ENCODE results near the gene AMIGO2. TPM values are rescaled to one million over a fixed set of nuclear protein-coding genes. Genes with fewer than 3 reads are reported as not detected.

The AMIGO2 gene
- total and polyA plus RNA-seq, 10 donors: 6.7 to 27.1 (median 18.0) TPM

GRCh38 chr12:47068539-47068938, 11.2 kb downstream of the AMIGO2 start:
- Histone ChIP-seq H3K27ac (no peak overlapping the region), H3K4me3 (no peak overlapping the region), H3K27me3 (replicated peaks in 1 of 7) (no peaks in the 10 kb centered on the region), H3K36me3 (no peaks in the 10 kb centered on the region), H3K9me3 (no peaks in the 10 kb centered on the region), H3K4me1 (no peaks in the 10 kb centered on the region)
- no peak for DNase-seq
- 84 to 95% (median 89%) methylated on average over 4 to 6 of the region's 6 CpGs for WGBS, 5 donors
- no peak for TF ChIP-seq POLR2A (IDR thresholded peaks at IDR 0.05)
- TF ChIP-seq POLR2AphosphoS5 (IDR thresholded peaks at IDR 0.05): no peak
- TF ChIP-seq CTCF (IDR thresholded peaks at IDR 0.05 in 8 of 11, conservative IDR thresholded peaks at IDR 0.05 in 3 of 11): no peak
- intact Hi-C loops (cut with DNase I; ENCODE audit: low total_unique reads): no loop called here

GRCh38 chr12:47067771-47068431, 11.9 kb downstream of the AMIGO2 start:
- Histone ChIP-seq H3K27me3 (replicated peaks in 1 of 7) (no peaks in the 10 kb centered on the region), H3K4me3 (no peak overlapping the region), H3K27ac (no peak overlapping the region), H3K4me1 (no peaks in the 10 kb centered on the region), H3K36me3 (no peaks in the 10 kb centered on the region), H3K9me3 (no peaks in the 10 kb centered on the region)
- WGBS, 5 donors: 77 to 86% (median 82%) methylated on average over 5 of the region's 5 CpGs
- intact Hi-C loops (cut with DNase I; ENCODE audit: low total_unique reads): no loop called here
- TF ChIP-seq POLR2A (IDR thresholded peaks at IDR 0.05) (no peak), CTCF (IDR thresholded peaks at IDR 0.05 in 8 of 11, conservative IDR thresholded peaks at IDR 0.05 in 3 of 11) (no peak), POLR2AphosphoS5 (IDR thresholded peaks at IDR 0.05) (no peak)
- no peak for DNase-seq

- intact Hi-C loops (cut with DNase I; ENCODE audit: low total_unique reads): no loop called here
- no peak for DNase-seq
- TF ChIP-seq POLR2A (IDR thresholded peaks at IDR 0.05) (no peak), POLR2AphosphoS5 (IDR thresholded peaks at IDR 0.05) (no peak), CTCF (IDR thresholded peaks at IDR 0.05 in 8 of 11, conservative IDR thresholded peaks at IDR 0.05 in 3 of 11) (no peak)
- H3K27me3 ChIP-seq (replicated peaks in 1 of 7): no peaks in the 10 kb centered on the region
- no peak overlapping the region for H3K27ac ChIP-seq
- no peak overlapping the region for H3K4me3 ChIP-seq
- H3K4me1 ChIP-seq: no peaks in the 10 kb centered on the region
- H3K36me3 ChIP-seq: no peaks in the 10 kb centered on the region
- H3K9me3 ChIP-seq: no peaks in the 10 kb centered on the region
- 90 to 100% (median 97%) methylated on average over 1 of the region's 1 CpG for WGBS, 5 donors
These were observed 12.6 kb downstream of the AMIGO2 start for GRCh38 chr12:47067176-47067575.

- intact Hi-C loops (cut with DNase I; ENCODE audit: low total_unique reads): no loop called here
- H3K9me3 ChIP-seq: no peaks in the 10 kb centered on the region
- H3K27ac ChIP-seq: no peak overlapping the region
- no peak overlapping the region for H3K4me3 ChIP-seq
- TF ChIP-seq POLR2AphosphoS5 (IDR thresholded peaks at IDR 0.05) (no peak), CTCF (IDR thresholded peaks at IDR 0.05 in 8 of 11, conservative IDR thresholded peaks at IDR 0.05 in 3 of 11) (no peak), POLR2A (IDR thresholded peaks at IDR 0.05) (no peak)
- H3K27me3 ChIP-seq (replicated peaks in 1 of 7): no peaks in the 10 kb centered on the region
- 63 to 81% (median 71%) methylated on average over 6 of the region's 6 CpGs for WGBS, 5 donors
- DNase-seq: no peak
- no peaks in the 10 kb centered on the region for H3K36me3 ChIP-seq
- H3K4me1 ChIP-seq: no peaks in the 10 kb centered on the region
These were observed 13.3 kb downstream of the AMIGO2 start for GRCh38 chr12:47066278-47067025.
